LNCaP clone FGC (cell line): ENCODE measurements around the gene VGLL4.
"Not testable (repeated sequence)": the region's sequence is repeated elsewhere in the genome, so short reads cannot be mapped to it uniquely, and the experiment has no call there.

Experiments
- DNase-seq: peaks from one replicate; pipeline ENCODE4 v3.0.0-alpha.2; 2011; ENCODE audit warnings: low read depth
- H3K4me3 ChIP-seq: 2 replicates; pipeline ENCODE4 v1.5.1; 2011; ENCODE audit warnings: mild to moderate bottlenecking, low read depth, low read length, control low read depth
- CTCF ChIP-seq: IDR thresholded peaks from 2 replicates; pipeline ENCODE4 v1.5.1; 2012; ENCODE audit warnings: mild to moderate bottlenecking; ENCODE audit not compliant: control insufficient read depth, insufficient read depth; ENCODE audit errors: extremely low read depth

VGLL4 gene

DNA sequence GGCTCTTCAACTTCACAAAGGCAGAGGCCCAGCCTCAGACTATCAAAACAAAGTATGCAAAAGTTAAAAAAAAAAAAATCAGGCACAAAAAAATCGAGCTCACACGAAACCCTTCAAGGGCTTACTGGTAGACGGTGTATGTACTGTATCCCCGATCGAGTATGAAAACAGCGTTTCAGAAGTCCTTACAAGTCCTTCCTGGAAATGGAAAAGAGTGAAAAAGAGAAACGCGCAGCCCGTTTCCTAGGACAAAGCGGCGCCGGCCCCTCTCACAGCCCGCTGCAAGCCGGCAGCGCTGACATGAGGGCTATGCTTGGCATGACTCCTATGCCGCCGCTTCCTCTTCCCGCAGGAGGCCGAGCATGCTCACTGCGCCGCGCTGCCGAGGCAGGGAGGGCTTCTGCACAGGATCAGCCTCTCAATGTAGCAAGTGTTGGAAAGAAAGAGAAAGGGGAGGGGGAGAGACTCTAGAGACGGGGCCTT is at the start of gene VGLL4:
VGLL4 (minus strand) TSS at position 311 of the 483 bp plus-strand sequence. CDS start 397 bp downstream, outside the sequence.
- H3K4me3 ChIP-seq = peak within 1 kb of the TSS; percentile 75
- DNase-seq = peak; percentile 70
- no peak for TF ChIP-seq CTCF

GRCh38 chr3:11692532-11692813 is 48.8 kb upstream of the VGLL4 start:
- no peak for DNase-seq
- no peak for TF ChIP-seq CTCF
- H3K4me3 ChIP-seq = no peak overlapping the region

- no peak for TF ChIP-seq CTCF
- no peak overlapping the region for H3K4me3 ChIP-seq
- no peak for DNase-seq
Measured at GRCh38 chr3:11691767-11692531, 48.2 kb upstream of the VGLL4 start.

DNA sequence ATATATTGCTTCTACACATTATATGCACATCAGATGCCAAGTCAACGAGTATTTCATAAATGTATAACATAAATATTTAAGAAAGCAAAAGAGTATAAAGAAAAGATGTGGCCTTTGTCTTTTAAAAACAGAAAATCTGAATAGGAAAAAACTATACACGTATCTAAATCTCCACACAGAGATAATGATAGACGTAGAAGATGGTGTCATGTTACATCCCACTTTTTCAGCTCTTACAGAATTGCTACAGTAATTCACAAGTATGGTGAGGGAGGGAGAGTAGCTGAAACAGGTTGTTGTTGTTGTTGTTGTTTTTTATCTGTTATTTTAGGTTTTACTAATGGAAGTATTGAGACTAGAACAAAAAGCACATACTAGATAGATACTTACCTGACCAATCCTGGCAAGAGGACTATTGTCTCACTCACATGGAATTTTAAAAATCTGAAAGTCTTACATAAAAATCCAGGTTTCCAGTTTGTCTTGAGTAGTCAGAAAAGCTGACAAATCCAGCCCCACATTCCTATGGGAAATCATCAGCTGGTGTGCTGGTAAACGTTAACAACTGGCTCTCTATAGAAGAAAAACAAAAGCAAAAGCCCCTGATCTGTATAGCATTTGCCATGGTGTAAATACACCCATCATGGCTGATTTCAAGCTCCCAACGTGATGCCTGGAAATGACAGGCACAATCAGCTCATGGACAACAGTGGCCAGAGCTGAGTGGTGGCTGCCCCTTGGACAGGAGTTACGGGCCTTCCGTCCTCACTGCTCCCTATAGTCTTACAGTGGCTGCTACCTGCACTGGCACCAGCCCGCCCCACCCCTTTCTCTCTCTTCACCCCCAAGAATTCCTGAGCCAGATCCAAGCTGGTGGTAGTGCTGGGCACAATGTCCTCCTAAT is 47.4 kb upstream of the VGLL4 start:
- DNase-seq = no peak
- TF ChIP-seq CTCF = no peak
- H3K4me3 ChIP-seq = no peak overlapping the region

- no peak for TF ChIP-seq CTCF
- DNase-seq = no peak
- no peak overlapping the region for H3K4me3 ChIP-seq
Measured at GRCh38 chr3:11689749-11690148, 46.0 kb upstream of the VGLL4 start.

- DNase-seq, H3K4me3 ChIP-seq: not testable (repeated sequence)
Measured at GRCh38 chr3:11684980-11685379, 41.3 kb upstream of the VGLL4 start.

- DNase-seq = no peak
- no peak for TF ChIP-seq CTCF
- H3K4me3 ChIP-seq = no peak overlapping the region
Measured at GRCh38 chr3:11680509-11680908, 36.8 kb upstream of the VGLL4 start.
